Measurements from ENCODE around the gene UQCRQ.

DNA sequence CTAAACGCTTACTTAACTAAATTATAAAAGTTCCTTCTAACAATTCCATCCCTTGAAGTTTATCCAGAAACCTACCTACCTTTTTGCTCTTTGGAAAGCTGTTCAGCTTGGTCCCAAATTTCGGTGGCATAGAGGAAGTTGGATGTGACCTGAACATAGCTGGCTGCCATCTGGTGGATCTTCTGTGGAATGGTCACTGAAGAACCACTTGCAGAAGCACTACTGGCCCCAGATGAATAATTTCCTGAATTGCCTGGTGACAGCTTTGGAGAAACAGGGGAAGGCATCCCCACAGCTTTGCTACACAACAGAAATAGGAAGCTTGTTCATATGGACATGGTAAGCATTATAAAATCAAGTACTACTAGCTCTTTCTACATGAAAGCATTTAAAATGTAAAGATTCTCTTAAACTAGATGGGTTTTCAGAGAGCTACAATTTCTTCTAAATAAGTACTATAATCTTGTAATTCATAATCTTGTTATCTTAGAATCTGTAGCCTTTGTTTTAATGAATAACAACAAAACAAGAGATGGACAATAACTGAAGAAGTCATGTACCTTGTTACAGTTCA is 16.9 kb downstream of the UQCRQ start:
- peak; percentile 78 for TF ChIP-seq CTCF (IDR thresholded peaks at IDR 0.05)
- no peak for TF ChIP-seq EZH2 (IDR thresholded peaks at IDR 0.05; ENCODE audit: borderline replicate concordance, insufficient read depth, low read depth, low read length, poor library complexity, severe bottlenecking)
